Body of pancreas (tissue), 4 donors: ENCODE data around the gene LRRC7. TPM values are rescaled to one million over a fixed set of nuclear protein-coding genes. Genes with fewer than 3 reads are reported as not detected.
A peak's percentile ranks its signal among the peaks of the same experiment; 100 is the strongest.

Source experiments
- ATAC-seq: fragments of 150-250 bp; one replicate; pipeline ENCODE4 v1.9.1; 2016
- DNase-seq, 4 donors: peaks; one replicate each; pipeline ENCODE4 v3.0.0-alpha.2; 2019
- H3K27ac ChIP-seq, 4 donors: fragments of 200-600 bp; sonication (generic); 1 replicate in 3 of 4; 2 replicates in 1 of 4; pipeline versions ENCODE4 v1.5.1 to v1.6.1; 2016 to 2019; ENCODE audit warnings: mild to moderate bottlenecking in 1 of 4, mixed read lengths in 1 of 4, moderate library complexity in 1 of 4
- H3K27me3 ChIP-seq, 2 donors: fragments of 200-600 bp; sonication (generic); one replicate each; pipeline ENCODE4 v1.6.0; 2016; ENCODE audit warnings: mild to moderate bottlenecking in 1 of 2
- H3K36me3 ChIP-seq, 2 donors: fragments of 200-600 bp; sonication (generic); replicated peaks in 1 of 2; 2 replicates each; pipeline ENCODE4 v1.5.1; 2016; ENCODE audit warnings: low read depth in 2 of 2; ENCODE audit not compliant: insufficient read depth in 1 of 2
- H3K4me1 ChIP-seq: fragments of 200-600 bp; sonication (generic); one replicate; pipeline ENCODE4 v1.6.0; 2016
- H3K4me3 ChIP-seq, 2 donors: fragments of 200-600 bp; sonication (generic); 1 replicate in 1 of 2; 2 replicates in 1 of 2; pipeline ENCODE4 v1.5.1; 2016 to 2019
- H3K9me3 ChIP-seq, 3 donors: fragments of 200-600 bp; sonication (generic); 1 replicate in 2 of 3; 2 replicates in 1 of 3; pipeline ENCODE4 v1.5.1; 2016
- POLR2A ChIP-seq, 3 donors: fragments of 450-650 bp; IDR thresholded peaks; one replicate each; pipeline ENCODE4 v1.6.1; 2016; ENCODE audit warnings: antibody characterized with exemption in 3 of 3, mild to moderate bottlenecking in 2 of 3
- WGBS, 2 donors: methylation state at CpG; one replicate each; pipeline ENCODE4 v1.1.5; 2017; 5-methylcytosine and 5-hydroxymethylcytosine counted together
- intact Hi-C: fragments of 100-400 bp; cut with DNase I; formaldehyde crosslinking; loops from one replicate; pipeline ENCODE4 v1.15.1; 2023
- total RNA-seq, 2 donors: library from RNA; depleted of rRNA; stranded (reverse); fragments of >200 nt; gene quantifications; one replicate each; pipeline ENCODE4 v1.1.0, GENCODE V29; 2016
- TF ChIP-seq, protein P1 (sequence below), 7 experiments: fragments of 450-650 bp in 4 of 7; fragments of 200-600 bp in 3 of 7; sonication (generic) in 3 of 7; IDR thresholded peaks; one replicate each; pipeline ENCODE4 v1.5.1; 2016 to 2019; ENCODE audit warnings: antibody characterized with exemption in 7 of 7

Gene LRRC7
- 1 to 10 TPM; 1.3 to 2.6 TPM for total RNA-seq

DNA sequence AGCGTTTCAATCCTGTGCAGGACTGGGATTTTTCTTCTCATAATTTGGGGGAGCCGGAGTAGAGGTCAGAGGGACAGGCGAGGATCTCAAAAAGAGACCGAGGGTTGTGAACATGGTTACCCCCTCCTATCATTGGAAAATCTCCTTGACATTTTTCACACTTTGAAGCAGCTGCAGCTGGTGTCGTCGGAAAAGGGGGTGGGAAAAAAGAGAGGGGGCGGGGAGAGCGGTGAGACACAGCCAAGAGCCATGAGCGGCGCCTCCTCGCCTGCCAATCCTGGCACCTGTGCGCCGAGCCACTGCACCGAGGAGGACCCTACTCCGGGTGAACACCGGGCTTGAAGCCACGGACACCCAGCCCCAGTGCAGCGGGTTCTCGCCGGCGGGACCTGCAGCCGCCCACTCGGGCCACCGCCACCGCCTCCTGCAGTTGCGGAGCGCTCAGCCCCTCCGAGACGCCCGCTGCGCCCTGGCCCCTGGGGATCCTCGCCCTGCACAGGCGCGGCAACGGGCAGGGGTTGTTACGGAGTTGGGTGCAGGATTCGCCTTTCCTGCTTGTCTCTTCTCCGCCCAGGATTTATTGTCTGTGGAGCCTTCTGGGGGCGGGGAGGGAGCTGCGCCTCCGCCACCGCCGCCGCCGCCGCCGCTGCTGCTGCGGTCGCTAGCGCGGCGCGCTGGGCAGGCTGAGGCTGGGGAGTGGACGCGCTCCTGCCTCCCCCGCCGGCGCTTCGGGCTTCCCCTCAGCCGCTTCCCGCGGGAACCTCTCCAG is at the start of gene LRRC7:
LRRC7 (plus strand) TSS at position 271 of the 769 bp plus-strand sequence. CDS start 718 bp downstream, outside the sequence.
- intact Hi-C loops: no loop called here
- ATAC-seq (peak; percentile 51), DNase-seq (peak in 2 of 4 donors; percentile 15 to 22)
- Histone ChIP-seq H3K4me3 (peak within 1 kb of the TSS; percentile 7 to 45), H3K4me1 (peaks cover 25% of the 10 kb centered on the region), H3K36me3 (no peaks in the 10 kb centered on the region), H3K9me3 (no peaks in the 10 kb centered on the region), H3K27ac (peak within 1 kb of the TSS in 3 of 4 donors; percentile 23 to 67 (median 40)), H3K27me3 (peaks cover 0 to 3% of the 10 kb centered on the region in 2 donors)
- TF ChIP-seq, protein P1, sequence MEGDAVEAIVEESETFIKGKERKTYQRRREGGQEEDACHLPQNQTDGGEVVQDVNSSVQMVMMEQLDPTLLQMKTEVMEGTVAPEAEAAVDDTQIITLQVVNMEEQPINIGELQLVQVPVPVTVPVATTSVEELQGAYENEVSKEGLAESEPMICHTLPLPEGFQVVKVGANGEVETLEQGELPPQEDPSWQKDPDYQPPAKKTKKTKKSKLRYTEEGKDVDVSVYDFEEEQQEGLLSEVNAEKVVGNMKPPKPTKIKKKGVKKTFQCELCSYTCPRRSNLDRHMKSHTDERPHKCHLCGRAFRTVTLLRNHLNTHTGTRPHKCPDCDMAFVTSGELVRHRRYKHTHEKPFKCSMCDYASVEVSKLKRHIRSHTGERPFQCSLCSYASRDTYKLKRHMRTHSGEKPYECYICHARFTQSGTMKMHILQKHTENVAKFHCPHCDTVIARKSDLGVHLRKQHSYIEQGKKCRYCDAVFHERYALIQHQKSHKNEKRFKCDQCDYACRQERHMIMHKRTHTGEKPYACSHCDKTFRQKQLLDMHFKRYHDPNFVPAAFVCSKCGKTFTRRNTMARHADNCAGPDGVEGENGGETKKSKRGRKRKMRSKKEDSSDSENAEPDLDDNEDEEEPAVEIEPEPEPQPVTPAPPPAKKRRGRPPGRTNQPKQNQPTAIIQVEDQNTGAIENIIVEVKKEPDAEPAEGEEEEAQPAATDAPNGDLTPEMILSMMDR (IDR thresholded peaks at IDR 0.05): no peak
- TF ChIP-seq POLR2A (IDR thresholded peaks at IDR 0.05): no peak
- 0 to 1% methylated on average over 36 to 62 of the region's 62 CpGs for WGBS, 2 donors

DNA sequence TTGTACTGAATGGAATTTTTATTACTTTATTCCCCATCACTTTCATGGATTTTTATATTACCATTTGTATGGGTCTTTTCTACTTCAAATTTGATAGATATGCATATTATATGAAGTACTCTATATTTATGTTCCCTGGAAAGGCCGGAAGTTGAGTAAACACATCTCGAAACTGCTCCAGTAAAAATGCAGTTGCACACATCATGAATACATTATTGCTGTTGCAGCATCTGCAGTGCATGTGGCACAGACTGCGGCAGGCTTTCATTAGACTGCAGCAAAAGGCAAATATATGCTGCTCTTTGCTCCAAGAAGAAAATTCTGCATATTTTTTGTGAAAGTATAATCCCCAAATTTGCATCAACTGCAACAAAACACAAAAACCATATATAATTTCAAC is 48.7 kb upstream of the LRRC7 start:
- intact Hi-C loops: no loop called here
- H3K27ac ChIP-seq: no peak overlapping the region

DNA sequence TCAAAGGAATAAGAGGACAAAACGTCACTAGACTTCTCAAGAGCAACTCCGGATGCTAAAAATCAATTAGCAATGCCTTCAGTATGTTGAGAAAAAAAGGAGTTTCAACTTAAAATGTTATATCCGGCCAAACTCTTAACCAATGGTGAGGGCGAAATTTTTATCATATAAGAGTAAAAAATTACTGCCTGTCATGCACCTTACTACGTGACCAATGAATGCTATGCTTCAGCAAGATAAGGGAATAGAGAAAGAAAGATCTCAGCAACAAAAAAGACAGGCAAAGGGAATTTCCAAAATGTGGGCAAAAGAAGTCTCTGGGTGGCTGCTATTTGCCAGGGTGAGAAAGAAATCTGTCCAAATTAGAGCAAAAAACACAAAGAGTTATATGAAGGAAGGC is 47.4 kb upstream of the LRRC7 start:
- Histone ChIP-seq H3K4me3 (no peak overlapping the region), H3K27me3 (no peaks in the 10 kb centered on the region), H3K9me3 (no peaks in the 10 kb centered on the region), H3K27ac (no peak overlapping the region), H3K4me1 (no peaks in the 10 kb centered on the region), H3K36me3 (no peaks in the 10 kb centered on the region)
- DNase-seq (no peak), ATAC-seq (no peak)
- 36 to 45% methylated on average over 5 of the region's 5 CpGs for WGBS, 2 donors
- intact Hi-C loops: no loop called here
- TF ChIP-seq, protein P1 (IDR thresholded peaks at IDR 0.05): no peak
- no peak for TF ChIP-seq POLR2A (IDR thresholded peaks at IDR 0.05)

More for the DNA sequence above, 48.7 kb upstream of the LRRC7 start:
- ATAC-seq (no peak), DNase-seq (no peak)
- Histone ChIP-seq H3K27me3 (no peaks in the 10 kb centered on the region), H3K36me3 (no peaks in the 10 kb centered on the region), H3K9me3 (no peaks in the 10 kb centered on the region), H3K4me3 (no peak overlapping the region), H3K4me1 (no peaks in the 10 kb centered on the region)
- no peak for TF ChIP-seq POLR2A (IDR thresholded peaks at IDR 0.05)
- WGBS, 2 donors: 73 to 76% methylated on average over 3 of the region's 3 CpGs

DNA sequence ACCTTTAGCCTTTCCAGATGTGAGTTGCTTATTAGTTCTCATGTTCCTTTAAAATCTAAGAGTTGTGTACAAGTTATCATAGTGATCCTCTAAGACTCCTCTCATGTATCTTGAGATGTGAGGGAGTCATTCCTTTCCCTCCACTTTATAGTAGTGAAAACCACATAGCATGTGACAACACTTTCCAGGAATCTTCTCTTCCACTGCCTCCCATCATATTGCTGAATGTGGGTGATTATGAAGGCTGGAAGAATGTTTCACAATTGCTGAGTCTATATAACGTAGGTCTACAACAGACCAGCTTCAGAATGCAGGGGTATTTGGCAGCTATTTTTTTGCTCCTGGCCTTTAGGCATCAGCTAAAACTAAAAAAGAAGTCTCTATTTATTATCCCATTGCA is 44.7 kb upstream of the LRRC7 start:
- H3K27ac ChIP-seq: no peak overlapping the region
- no peaks in the 10 kb centered on the region for H3K27me3 ChIP-seq
- no peaks in the 10 kb centered on the region for H3K9me3 ChIP-seq
- intact Hi-C loops: no loop called here
- no peak overlapping the region for H3K4me3 ChIP-seq
- H3K36me3 ChIP-seq: no peaks in the 10 kb centered on the region
- DNase-seq (no peak), ATAC-seq (no peak)
- WGBS, 2 donors: 54 to 69% methylated on average over 1 of the region's 1 CpG
- TF ChIP-seq, protein P1 (IDR thresholded peaks at IDR 0.05): no peak
- no peak for TF ChIP-seq POLR2A (IDR thresholded peaks at IDR 0.05)
- no peaks in the 10 kb centered on the region for H3K4me1 ChIP-seq

DNA sequence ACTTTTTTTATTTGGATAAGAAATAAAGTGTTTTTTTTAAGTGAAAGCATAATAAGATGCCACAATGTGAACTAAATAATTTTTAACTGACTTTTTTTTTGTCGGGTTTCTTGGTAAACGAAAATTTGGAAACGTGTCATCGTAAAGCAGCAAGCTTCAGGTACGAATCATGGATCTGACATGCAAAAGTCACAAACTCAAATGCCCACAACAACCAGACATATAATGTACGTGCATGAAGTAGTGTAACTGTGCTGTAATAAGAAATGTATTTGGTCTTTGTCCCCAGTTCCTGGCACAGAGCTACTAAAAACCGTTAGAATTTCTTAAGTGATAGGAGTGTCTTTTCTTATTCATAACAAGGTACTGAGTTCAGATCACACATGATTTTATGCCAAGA is 44.3 kb upstream of the LRRC7 start:
- H3K27ac ChIP-seq: no peak overlapping the region
- H3K9me3 ChIP-seq: no peaks in the 10 kb centered on the region
- H3K4me1 ChIP-seq: no peaks in the 10 kb centered on the region
- no peak for ATAC-seq
- TF ChIP-seq, protein P1 (IDR thresholded peaks at IDR 0.05): no peak
- TF ChIP-seq POLR2A (IDR thresholded peaks at IDR 0.05): no peak
- no peaks in the 10 kb centered on the region for H3K27me3 ChIP-seq
- DNase-seq: no peak
- intact Hi-C loops: no loop called here
- H3K36me3 ChIP-seq: no peaks in the 10 kb centered on the region
- H3K4me3 ChIP-seq: no peak overlapping the region
- 63 to 69% methylated on average over 7 of the region's 7 CpGs for WGBS, 2 donors
